D721Med (cell line): Measurements from ENCODE around the gene NIP7.

Experiments
- DNase-seq: peaks from one replicate; pipeline ENCODE4 v3.0.0; 2011; ENCODE audit warnings: low spot score; ENCODE audit not compliant: insufficient read length
- FAIRE-seq: peaks from 2 replicates; lab custom pipeline; 2011; peaks lifted over from hg19 to GRCh38; lab: Jason Lieb, UNC
- TF ChIP-seq, protein P1 (sequence below): IDR thresholded peaks from 2 replicates; pipeline ENCODE4 v1.5.1; 2012; ENCODE audit warnings: mild to moderate bottlenecking, control low read depth; ENCODE audit not compliant: insufficient read depth; ENCODE audit errors: missing control alignments

NIP7 gene

DNA sequence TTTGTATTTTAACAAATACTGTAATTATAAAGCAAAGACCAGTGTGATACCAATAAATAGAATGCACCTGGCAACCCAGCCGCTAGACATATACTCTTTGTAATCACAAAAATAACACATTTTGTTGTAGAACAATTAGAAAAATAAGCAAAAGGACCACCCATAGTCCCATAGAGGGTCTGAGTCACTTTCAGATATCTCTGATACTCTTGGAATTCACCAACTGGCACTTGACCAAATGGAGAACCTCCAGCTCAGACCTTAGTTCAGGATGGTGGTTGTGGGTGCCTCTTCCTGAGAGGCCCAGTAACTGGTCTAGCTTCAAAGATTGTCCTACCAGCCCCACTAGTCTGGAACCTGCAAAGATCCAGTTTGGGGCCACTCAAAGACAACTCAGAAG lies 47.0 kb downstream of the NIP7 start:
- TF ChIP-seq, protein P1, sequence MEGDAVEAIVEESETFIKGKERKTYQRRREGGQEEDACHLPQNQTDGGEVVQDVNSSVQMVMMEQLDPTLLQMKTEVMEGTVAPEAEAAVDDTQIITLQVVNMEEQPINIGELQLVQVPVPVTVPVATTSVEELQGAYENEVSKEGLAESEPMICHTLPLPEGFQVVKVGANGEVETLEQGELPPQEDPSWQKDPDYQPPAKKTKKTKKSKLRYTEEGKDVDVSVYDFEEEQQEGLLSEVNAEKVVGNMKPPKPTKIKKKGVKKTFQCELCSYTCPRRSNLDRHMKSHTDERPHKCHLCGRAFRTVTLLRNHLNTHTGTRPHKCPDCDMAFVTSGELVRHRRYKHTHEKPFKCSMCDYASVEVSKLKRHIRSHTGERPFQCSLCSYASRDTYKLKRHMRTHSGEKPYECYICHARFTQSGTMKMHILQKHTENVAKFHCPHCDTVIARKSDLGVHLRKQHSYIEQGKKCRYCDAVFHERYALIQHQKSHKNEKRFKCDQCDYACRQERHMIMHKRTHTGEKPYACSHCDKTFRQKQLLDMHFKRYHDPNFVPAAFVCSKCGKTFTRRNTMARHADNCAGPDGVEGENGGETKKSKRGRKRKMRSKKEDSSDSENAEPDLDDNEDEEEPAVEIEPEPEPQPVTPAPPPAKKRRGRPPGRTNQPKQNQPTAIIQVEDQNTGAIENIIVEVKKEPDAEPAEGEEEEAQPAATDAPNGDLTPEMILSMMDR: no peak
- DNase-seq (no peak), FAIRE-seq (no peak)
